A549 (cell line): ENCODE data around the gene RMRP.
"Not testable (repeated sequence)": the region's sequence is repeated elsewhere in the genome, so short reads cannot be mapped to it uniquely, and the experiment has no call there.

Experiments used
- CHD2 ChIP-seq: fragments of 150-350 bp; IDR thresholded peaks from 2 replicates; pipeline ENCODE4 v1.6.1; 2014; ENCODE audit warnings: low read length; ENCODE audit not compliant: partially characterized antibody
- GATA3 ChIP-seq: IDR thresholded peaks from 2 replicates; pipeline ENCODE4 v1.6.1; 2012; ENCODE audit warnings: borderline replicate concordance
- HEYL ChIP-seq: fragments of 250-450 bp; sonication (Bioruptor Pico); IDR thresholded peaks from 2 replicates; pipeline ENCODE4 v1.8.0; 2021; ENCODE audit warnings: mild to moderate bottlenecking, moderate library complexity
- HMGXB4 ChIP-seq: fragments of 250-450 bp; sonication (Bioruptor Pico); IDR thresholded peaks from 2 replicates; pipeline ENCODE4 v1.5.0; 2021; ENCODE audit warnings: mild to moderate bottlenecking, moderate library complexity, borderline replicate concordance
- POLR2A ChIP-seq: IDR thresholded peaks from 2 replicates; pipeline ENCODE4 v1.6.1; 2012; ENCODE audit warnings: mild to moderate bottlenecking, low read length
- ZC3H11A ChIP-seq: fragments of 450-650 bp; IDR thresholded peaks from 2 replicates; pipeline ENCODE4 v1.6.1; 2014; ENCODE audit warnings: antibody characterized with exemption, mild to moderate bottlenecking
- TF ChIP-seq, protein P1 (sequence below): fragments of >200 bp; sonication (Bioruptor Twin); formaldehyde crosslinking; IDR thresholded peaks from 3 replicates; pipeline ENCODE4 v1.5.1; 2016
- TF ChIP-seq, protein P2 (sequence below): fragments of 200-600 bp; sonication (generic); IDR thresholded peaks from 2 replicates; pipeline ENCODE4 v1.6.1; 2016; ENCODE audit warnings: antibody characterized with exemption, mild to moderate bottlenecking, moderate library complexity

GRCh38 chr9:35641478-35641877 lies 16.3 kb downstream of the RMRP start:
- TF ChIP-seq HMGXB4, POLR2A, HEYL, CHD2, GATA3, ZC3H11A: not testable (repeated sequence)
- TF ChIP-seq, protein P1, sequence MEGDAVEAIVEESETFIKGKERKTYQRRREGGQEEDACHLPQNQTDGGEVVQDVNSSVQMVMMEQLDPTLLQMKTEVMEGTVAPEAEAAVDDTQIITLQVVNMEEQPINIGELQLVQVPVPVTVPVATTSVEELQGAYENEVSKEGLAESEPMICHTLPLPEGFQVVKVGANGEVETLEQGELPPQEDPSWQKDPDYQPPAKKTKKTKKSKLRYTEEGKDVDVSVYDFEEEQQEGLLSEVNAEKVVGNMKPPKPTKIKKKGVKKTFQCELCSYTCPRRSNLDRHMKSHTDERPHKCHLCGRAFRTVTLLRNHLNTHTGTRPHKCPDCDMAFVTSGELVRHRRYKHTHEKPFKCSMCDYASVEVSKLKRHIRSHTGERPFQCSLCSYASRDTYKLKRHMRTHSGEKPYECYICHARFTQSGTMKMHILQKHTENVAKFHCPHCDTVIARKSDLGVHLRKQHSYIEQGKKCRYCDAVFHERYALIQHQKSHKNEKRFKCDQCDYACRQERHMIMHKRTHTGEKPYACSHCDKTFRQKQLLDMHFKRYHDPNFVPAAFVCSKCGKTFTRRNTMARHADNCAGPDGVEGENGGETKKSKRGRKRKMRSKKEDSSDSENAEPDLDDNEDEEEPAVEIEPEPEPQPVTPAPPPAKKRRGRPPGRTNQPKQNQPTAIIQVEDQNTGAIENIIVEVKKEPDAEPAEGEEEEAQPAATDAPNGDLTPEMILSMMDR = not testable (repeated sequence)
- TF ChIP-seq, protein P2, sequence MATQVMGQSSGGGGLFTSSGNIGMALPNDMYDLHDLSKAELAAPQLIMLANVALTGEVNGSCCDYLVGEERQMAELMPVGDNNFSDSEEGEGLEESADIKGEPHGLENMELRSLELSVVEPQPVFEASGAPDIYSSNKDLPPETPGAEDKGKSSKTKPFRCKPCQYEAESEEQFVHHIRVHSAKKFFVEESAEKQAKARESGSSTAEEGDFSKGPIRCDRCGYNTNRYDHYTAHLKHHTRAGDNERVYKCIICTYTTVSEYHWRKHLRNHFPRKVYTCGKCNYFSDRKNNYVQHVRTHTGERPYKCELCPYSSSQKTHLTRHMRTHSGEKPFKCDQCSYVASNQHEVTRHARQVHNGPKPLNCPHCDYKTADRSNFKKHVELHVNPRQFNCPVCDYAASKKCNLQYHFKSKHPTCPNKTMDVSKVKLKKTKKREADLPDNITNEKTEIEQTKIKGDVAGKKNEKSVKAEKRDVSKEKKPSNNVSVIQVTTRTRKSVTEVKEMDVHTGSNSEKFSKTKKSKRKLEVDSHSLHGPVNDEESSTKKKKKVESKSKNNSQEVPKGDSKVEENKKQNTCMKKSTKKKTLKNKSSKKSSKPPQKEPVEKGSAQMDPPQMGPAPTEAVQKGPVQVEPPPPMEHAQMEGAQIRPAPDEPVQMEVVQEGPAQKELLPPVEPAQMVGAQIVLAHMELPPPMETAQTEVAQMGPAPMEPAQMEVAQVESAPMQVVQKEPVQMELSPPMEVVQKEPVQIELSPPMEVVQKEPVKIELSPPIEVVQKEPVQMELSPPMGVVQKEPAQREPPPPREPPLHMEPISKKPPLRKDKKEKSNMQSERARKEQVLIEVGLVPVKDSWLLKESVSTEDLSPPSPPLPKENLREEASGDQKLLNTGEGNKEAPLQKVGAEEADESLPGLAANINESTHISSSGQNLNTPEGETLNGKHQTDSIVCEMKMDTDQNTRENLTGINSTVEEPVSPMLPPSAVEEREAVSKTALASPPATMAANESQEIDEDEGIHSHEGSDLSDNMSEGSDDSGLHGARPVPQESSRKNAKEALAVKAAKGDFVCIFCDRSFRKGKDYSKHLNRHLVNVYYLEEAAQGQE = not testable (repeated sequence)
